Activated gamma-delta T cell treated with anti-CD3 and anti-CD28 coated beads, Interleukin-2, amount 50 U/mL, for 16 hours (primary cell): Measurements from ENCODE around the gene ABCB9.

Source experiments
- DNase-seq: peaks from one replicate; pipeline ENCODE4 v3.0.0-alpha.2; 2020; ENCODE audit warnings: low read depth

The ABCB9 gene

GRCh38 chr12:122981587-122982476 lies 15.6 kb upstream of the ABCB9 start:
- no peak for DNase-seq

DNA sequence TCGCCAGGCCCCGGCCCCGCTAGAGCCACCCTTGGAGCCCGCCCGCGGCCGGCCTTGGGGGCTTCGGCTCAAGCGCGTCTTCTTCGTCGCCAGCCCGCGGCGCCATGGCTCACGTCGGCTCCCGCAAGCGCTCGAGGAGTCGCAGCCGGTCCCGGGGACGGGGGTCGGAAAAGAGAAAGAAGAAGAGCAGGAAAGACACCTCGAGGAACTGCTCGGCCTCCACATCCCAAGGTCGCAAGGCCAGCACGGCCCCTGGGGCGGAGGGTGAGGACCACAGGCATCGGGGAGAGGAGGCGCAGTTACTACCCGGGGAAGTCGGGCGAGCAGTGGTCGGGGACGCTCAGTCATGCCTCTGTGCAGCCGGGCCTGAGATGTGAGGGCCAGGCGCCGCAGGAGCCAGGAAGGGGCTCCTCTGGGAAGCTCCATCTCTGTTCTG lies 14.8 kb upstream of the ABCB9 start:
- DNase-seq = no peak

GRCh38 chr12:122980183-122981035 lies 14.1 kb upstream of the ABCB9 start, which contains the start of gene ARL6IP4:
ARL6IP4 (plus strand) TSS chr12:122980681; CDS start chr12:122981140, 459 bp downstream.
- peak; percentile 42 for DNase-seq

- DNase-seq = no peak
These were observed 13.6 kb upstream of the ABCB9 start for GRCh38 chr12:122979908-122980182.

DNA sequence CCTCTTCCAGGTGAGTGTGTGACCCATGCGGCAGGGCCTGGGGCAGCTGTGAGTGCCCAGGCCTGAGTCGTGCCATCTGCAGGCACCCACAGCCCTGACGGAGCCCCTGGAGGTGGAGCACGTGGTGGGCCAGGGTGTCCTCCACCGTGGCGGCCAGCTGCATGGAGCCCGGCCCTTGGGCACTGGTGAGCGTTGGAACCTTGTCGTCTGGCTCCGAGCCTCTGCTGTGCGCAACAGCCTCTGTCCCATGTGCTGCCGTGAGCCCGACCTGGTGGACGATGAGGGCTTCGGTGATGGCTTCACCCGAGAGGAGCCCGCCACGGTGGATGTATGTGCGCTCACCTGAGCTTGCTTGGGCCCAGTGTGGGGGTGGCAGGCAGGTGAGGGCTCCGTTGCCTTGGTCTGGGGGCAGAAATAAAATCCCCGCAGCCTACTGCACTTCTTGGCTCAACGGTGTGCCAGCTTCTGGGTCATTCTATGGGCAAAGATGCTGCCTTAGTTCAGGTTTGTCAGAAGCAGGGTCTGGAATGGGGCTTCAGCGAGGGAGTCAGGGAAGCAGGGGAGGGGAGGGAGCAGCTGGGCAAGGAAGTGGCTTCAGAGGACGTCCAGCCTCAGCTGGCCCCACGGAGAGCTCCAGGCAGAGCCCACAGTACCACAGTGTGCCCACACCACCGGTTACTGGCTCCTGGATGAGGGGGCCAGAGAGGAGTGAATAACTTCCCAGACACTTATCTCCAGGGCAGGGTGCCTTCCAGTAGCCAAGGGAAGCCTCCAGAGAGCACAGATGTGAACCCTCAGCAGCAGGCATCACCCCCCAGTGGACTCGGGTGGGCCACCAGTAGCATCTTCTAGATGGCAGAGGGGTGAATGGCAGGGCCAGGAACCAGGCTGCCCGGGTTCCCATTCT lies 13.0 kb upstream of the ABCB9 start:
- no peak for DNase-seq

GRCh38 chr12:122978507-122978955 lies 12.3 kb upstream of the ABCB9 start:
- no peak for DNase-seq

GRCh38 chr12:122977655-122978392 lies 11.6 kb upstream of the ABCB9 start:
- no peak for DNase-seq

GRCh38 chr12:122977153-122977552 lies 10.9 kb upstream of the ABCB9 start:
- no peak for DNase-seq

GRCh38 chr12:122976648-122976975 lies 10.3 kb upstream of the ABCB9 start:
- DNase-seq = no peak

DNA sequence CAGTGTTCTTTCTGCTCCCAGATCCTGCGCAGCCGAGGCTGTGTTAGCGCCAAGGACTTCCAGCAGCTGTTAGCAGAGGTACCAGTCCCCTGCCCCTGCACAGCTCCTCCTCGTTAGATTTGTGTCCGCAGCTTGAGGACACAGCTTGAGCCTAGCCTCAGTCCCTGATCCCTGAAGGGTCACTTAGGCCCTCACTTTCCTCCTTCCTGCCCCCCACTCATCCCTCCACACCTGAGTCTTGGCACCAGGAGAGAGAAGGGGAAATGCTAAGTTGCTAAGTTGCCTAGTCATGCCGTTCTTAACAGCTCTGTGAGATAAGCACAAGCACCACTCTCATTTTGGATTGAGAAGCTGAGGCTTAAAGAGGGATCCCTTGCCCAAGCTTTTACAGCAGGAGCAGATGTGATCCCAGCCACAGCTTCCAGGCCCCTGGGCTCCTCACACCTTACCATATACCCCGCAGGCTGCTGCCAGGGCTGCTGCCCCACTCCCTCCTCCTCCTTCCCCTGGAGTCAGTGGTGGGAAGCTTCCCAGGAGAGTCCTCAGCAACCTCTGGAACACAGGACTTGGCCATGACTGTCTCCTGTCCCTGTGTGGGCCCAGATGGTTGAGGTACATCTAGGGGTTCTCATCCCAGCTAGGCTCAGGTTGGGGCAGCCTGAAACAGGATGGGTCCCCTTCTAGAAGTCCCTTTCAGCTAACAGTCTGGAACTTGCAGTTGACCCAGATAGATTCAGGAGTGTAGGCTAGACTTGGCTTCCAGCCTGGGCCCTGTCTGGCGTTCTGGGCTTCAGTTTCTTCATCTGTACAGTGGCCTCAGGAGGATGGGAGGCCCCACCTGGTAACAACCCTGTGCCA lies 9.8 kb upstream of the ABCB9 start:
- no peak for DNase-seq

- DNase-seq = peak; percentile 91
These were observed 8.9 kb upstream of the ABCB9 start, which contains the start of gene OGFOD2 for GRCh38 chr12:122974892-122975789. OGFOD2 (plus strand) TSS chr12:122975244; CDS start chr12:122975252, 8 bp downstream.

DNA sequence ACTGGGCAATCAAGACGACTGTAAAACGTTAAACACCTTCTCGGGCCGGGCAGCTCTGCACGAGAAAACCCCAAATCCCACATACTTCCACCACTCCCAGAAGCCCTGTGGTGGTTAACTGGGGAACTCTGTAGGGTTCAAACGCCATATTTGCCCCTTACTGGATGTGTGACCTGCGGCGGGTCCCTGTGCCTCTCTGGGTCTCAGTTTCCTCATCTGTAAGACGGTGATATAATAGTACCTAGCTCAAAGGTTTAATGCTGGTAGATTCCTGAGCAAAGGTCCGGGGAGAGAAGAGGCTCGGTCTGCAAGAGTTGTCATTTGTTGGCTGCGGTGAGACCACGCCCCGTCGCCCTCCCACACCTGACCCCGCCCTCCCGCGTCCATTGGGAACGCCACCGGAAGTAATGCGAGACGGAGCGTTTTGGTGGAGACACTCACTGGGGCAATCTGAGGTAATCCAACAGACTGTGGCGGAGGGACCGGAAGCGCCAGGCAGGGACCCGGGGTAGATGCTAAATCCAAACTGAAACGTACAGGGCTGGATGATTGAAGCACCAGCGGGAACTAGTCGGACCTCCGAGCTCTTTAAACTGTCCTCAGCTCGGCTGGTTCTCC lies 8.1 kb upstream of the ABCB9 start:
- DNase-seq = peak; percentile 99

- DNase-seq = no peak
These were observed 3.4 kb upstream of the ABCB9 start for GRCh38 chr12:122969676-122970075.

GRCh38 chr12:122968104-122968503 lies 1.8 kb upstream of the ABCB9 start:
- DNase-seq = no peak

- no peak for DNase-seq
These were observed 684 bp upstream of the ABCB9 start for GRCh38 chr12:122966743-122967550.

DNA sequence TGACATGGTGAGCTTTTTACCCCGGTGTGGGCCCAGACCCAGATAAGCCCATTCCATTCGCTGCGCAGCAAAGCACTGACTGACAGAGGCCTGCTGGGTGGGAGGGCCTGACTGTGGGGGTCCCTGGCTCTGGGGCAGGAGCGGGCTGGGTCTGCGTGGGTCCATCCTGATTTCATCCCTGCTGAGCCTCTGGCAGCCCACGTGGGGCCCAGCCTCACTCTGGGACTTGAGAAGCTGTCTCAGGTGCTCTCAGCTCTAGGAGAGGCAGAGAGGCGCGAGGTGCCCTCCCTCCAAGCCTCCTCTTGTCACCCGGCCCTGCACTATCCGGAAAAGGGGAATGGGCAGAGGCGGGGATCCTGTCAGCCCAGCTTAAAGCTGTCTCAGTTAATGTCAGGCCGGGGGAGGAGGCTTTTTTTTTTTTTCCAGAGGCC lies 927 bp downstream of the ABCB9 start:
- DNase-seq = no peak

- DNase-seq = no peak
These were observed 1.6 kb downstream of the ABCB9 start for GRCh38 chr12:122964439-122965257.
